Measurements from ENCODE around the gene MCOLN1. TPM values are rescaled to one million over a fixed set of nuclear protein-coding genes. Genes with fewer than 3 reads are reported as not detected.

MCOLN1 gene
- total RNA-seq, 1 experiment from 2014 or later: 28.4 TPM

- Histone ChIP-seq H3K27ac (ENCODE audit: low read depth, low read length, poor library complexity, severe bottlenecking) (no peak overlapping the region), H3K4me1 (ENCODE audit: insufficient read depth, low read length, poor library complexity, severe bottlenecking) (no peaks in the 10 kb centered on the region), H3K4me3 (ENCODE audit: low read depth, low read length, poor library complexity, severe bottlenecking) (no peak overlapping the region), H3K9me3 (ENCODE audit: low read depth, low read length, poor library complexity, severe bottlenecking) (no peaks in the 10 kb centered on the region), H3K27me3 (replicated peaks; ENCODE audit: insufficient read depth, low read depth, low read length, poor library complexity) (no peaks in the 10 kb centered on the region), H3K36me3 (ENCODE audit: insufficient read depth, low read length, poor library complexity, severe bottlenecking) (peaks cover 8% of the 10 kb centered on the region)
- no peak for TF ChIP-seq EZH2 (IDR thresholded peaks at IDR 0.05; ENCODE audit: borderline replicate concordance, low read depth, low read length, poor library complexity, severe bottlenecking)
- CTCF ChIA-PET: no interaction called here
- intact Hi-C loops (cut with micrococcal nuclease; ENCODE audit: unreplicated experiment): no loop called here
- POLR2A ChIA-PET (ENCODE audit: low non-redundant PET): no interaction called here
- no peak for DNase-seq (ENCODE audit: low spot score)
- no TSS peak for BruUV-seq (replicated peaks)
These were observed 22.9 kb downstream of the MCOLN1 start for GRCh38 chr19:7545300-7545699.

- Histone ChIP-seq H3K36me3 (ENCODE audit: insufficient read depth, low read length, poor library complexity, severe bottlenecking) (peaks cover 14% of the 10 kb centered on the region), H3K27ac (ENCODE audit: low read depth, low read length, poor library complexity, severe bottlenecking) (no peak overlapping the region), H3K4me1 (ENCODE audit: insufficient read depth, low read length, poor library complexity, severe bottlenecking) (no peaks in the 10 kb centered on the region), H3K27me3 (replicated peaks; ENCODE audit: insufficient read depth, low read depth, low read length, poor library complexity) (no peaks in the 10 kb centered on the region), H3K4me3 (ENCODE audit: low read depth, low read length, poor library complexity, severe bottlenecking) (no peak overlapping the region), H3K9me3 (ENCODE audit: low read depth, low read length, poor library complexity, severe bottlenecking) (no peaks in the 10 kb centered on the region)
- no peak for DNase-seq (ENCODE audit: low spot score)
- no TSS peak for BruUV-seq (replicated peaks)
- intact Hi-C loops (cut with micrococcal nuclease; ENCODE audit: unreplicated experiment): no loop called here
- POLR2A ChIA-PET (ENCODE audit: low non-redundant PET): no interaction called here
- CTCF ChIA-PET: no interaction called here
- no peak for TF ChIP-seq EZH2 (IDR thresholded peaks at IDR 0.05; ENCODE audit: borderline replicate concordance, low read depth, low read length, poor library complexity, severe bottlenecking)
- no peak for TF ChIP-seq CTCF (conservative IDR thresholded peaks at IDR 0.05; ENCODE audit: low read depth, low read length)
These were observed 23.5 kb downstream of the MCOLN1 start for GRCh38 chr19:7545904-7546303.

- POLR2A ChIA-PET (ENCODE audit: low non-redundant PET): no interaction called here
- Histone ChIP-seq H3K27ac (ENCODE audit: low read depth, low read length, poor library complexity, severe bottlenecking) (no peak overlapping the region), H3K4me3 (ENCODE audit: low read depth, low read length, poor library complexity, severe bottlenecking) (no peak overlapping the region), H3K27me3 (replicated peaks; ENCODE audit: insufficient read depth, low read depth, low read length, poor library complexity) (no peaks in the 10 kb centered on the region), H3K9me3 (ENCODE audit: low read depth, low read length, poor library complexity, severe bottlenecking) (no peaks in the 10 kb centered on the region), H3K36me3 (ENCODE audit: insufficient read depth, low read length, poor library complexity, severe bottlenecking) (peaks cover 9% of the 10 kb centered on the region), H3K4me1 (ENCODE audit: insufficient read depth, low read length, poor library complexity, severe bottlenecking) (no peaks in the 10 kb centered on the region)
- DNase-seq (ENCODE audit: low spot score): no peak
- BruUV-seq (replicated peaks): no TSS peak
- intact Hi-C loops (cut with micrococcal nuclease; ENCODE audit: unreplicated experiment): no loop called here
- CTCF ChIA-PET: no interaction called here
- TF ChIP-seq EZH2 (IDR thresholded peaks at IDR 0.05; ENCODE audit: borderline replicate concordance, low read depth, low read length, poor library complexity, severe bottlenecking) (no peak), CTCF (conservative IDR thresholded peaks at IDR 0.05; ENCODE audit: low read depth, low read length) (no peak)
These were observed 24.7 kb downstream of the MCOLN1 start for GRCh38 chr19:7547159-7547558.

DNA sequence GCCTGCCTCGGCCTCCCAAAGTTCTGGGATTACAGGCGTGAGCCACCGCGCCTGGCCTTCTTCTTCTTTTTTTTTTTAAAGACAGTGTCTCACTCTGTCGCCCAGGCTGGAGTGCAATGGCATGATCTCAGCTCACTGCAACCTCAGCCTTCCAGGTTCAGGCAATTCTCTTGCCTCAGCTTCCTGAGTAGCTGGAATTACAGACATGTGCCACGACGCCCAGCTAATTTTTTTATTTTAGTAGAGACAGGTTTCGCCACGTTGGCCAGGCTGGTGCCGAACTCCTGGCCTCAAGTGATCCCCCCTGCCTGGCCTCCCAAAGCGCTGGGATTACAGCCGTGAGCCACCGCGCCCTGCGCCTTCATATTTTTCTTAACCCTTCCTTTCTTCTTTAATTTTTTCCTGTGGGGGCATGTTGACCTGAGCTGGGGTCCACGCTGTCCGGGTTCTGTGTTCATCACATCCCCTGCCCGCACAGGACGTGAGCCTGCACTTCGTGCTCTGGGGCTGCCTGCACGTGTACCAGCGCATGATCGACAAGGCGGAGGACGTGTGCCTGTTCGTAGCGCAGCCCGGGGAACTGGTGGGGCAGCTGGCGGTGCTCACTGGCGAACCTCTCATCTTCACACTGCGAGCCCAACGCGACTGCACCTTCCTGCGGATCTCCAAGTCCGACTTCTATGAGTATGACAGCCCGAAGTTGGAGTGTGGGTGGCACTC, 27.2 kb downstream of the MCOLN1 start:
- no peak overlapping the region for H3K27ac ChIP-seq (ENCODE audit: low read depth, low read length, poor library complexity, severe bottlenecking)
- CTCF ChIA-PET: no interaction called here
- intact Hi-C loops (cut with micrococcal nuclease; ENCODE audit: unreplicated experiment): no loop called here

More for the DNA sequence above, 27.2 kb downstream of the MCOLN1 start:
- POLR2A ChIA-PET (ENCODE audit: low non-redundant PET): no interaction called here
- H3K27me3 ChIP-seq (replicated peaks; ENCODE audit: insufficient read depth, low read depth, low read length, poor library complexity): no peaks in the 10 kb centered on the region
- peaks cover 7% of the 10 kb centered on the region for H3K36me3 ChIP-seq (ENCODE audit: insufficient read depth, low read length, poor library complexity, severe bottlenecking)
- H3K4me1 ChIP-seq (ENCODE audit: insufficient read depth, low read length, poor library complexity, severe bottlenecking): no peaks in the 10 kb centered on the region
- H3K9me3 ChIP-seq (ENCODE audit: low read depth, low read length, poor library complexity, severe bottlenecking): no peaks in the 10 kb centered on the region
- H3K4me3 ChIP-seq (ENCODE audit: low read depth, low read length, poor library complexity, severe bottlenecking): no peak overlapping the region
- TF ChIP-seq EZH2 (IDR thresholded peaks at IDR 0.05; ENCODE audit: borderline replicate concordance, low read depth, low read length, poor library complexity, severe bottlenecking): no peak
- no peak for TF ChIP-seq CTCF (conservative IDR thresholded peaks at IDR 0.05; ENCODE audit: low read depth, low read length)
- no TSS peak for BruUV-seq (replicated peaks)
- DNase-seq (ENCODE audit: low spot score): no peak

Data from A673 (cell line).